Caco-2 (cell line): ENCODE data around the gene HTR1B. TPM values are rescaled to one million over a fixed set of nuclear protein-coding genes. Genes with fewer than 3 reads are reported as not detected.

Experiments
- BruUV-seq: library from RNA; stranded (reverse); fragments of 400-500 nt; replicated peaks from 2 replicates; lab custom pipeline; 2021; lab: Mats Ljungman, UMichigan
- CTCF ChIA-PET: fragments of 300-600 bp; sonication (Branson Sonifier 250); formaldehyde crosslinking; loops from one replicate; lab custom pipeline; 2022; ENCODE audit warnings: antibody characterized with exemption; lab: Charles Lee
- POLR2A ChIA-PET: fragments of 300-600 bp; sonication (Branson Sonifier 250); formaldehyde crosslinking; loops from one replicate; lab custom pipeline; 2022; ENCODE audit warnings: antibody characterized with exemption; lab: Charles Lee
- DNase-seq, 2 experiments: peaks; one replicate each; pipeline versions ENCODE4 v3.0.0 to v3.0.0-alpha.2; 2020 to 2022
- H3K27me3 ChIP-seq: replicated peaks from 2 replicates; pipeline ENCODE4 v1.6.0; 2011; ENCODE audit warnings: low read length; ENCODE audit not compliant: control insufficient read depth, insufficient read depth
- H3K36me3 ChIP-seq: 2 replicates; pipeline ENCODE4 v1.5.1; 2011; ENCODE audit warnings: low read length; ENCODE audit not compliant: control insufficient read depth, insufficient read depth
- H3K4me1 ChIP-seq: fragments of 250-450 bp; sonication (Bioruptor Pico); 2 replicates; pipeline ENCODE4 v1.5.1; 2020; ENCODE audit warnings: mild to moderate bottlenecking
- H3K4me3 ChIP-seq: 2 replicates; pipeline ENCODE4 v1.5.1; 2011; ENCODE audit warnings: low read depth, mild to moderate bottlenecking, control low read depth, low read length
- H3K9me3 ChIP-seq: fragments of 250-450 bp; sonication (Bioruptor Pico); 2 replicates; pipeline ENCODE4 v1.5.1; 2020; ENCODE audit warnings: mild to moderate bottlenecking, moderate library complexity
- H3K27ac Mint-ChIP-seq: one replicate; pipeline ENCODE4 v1.8.0; 2022; ENCODE audit warnings: mixed read lengths; ENCODE audit not compliant: unreplicated experiment
- H3K27me3 Mint-ChIP-seq: one replicate; pipeline ENCODE4 v1.8.0; 2022; ENCODE audit warnings: mixed read lengths; ENCODE audit not compliant: insufficient read depth, unreplicated experiment
- H3K36me3 Mint-ChIP-seq: one replicate; pipeline ENCODE4 v1.8.0; 2022; ENCODE audit warnings: mild to moderate bottlenecking, mixed read lengths; ENCODE audit not compliant: insufficient read depth, unreplicated experiment
- H3K4me1 Mint-ChIP-seq: one replicate; pipeline ENCODE4 v1.8.0; 2022; ENCODE audit warnings: low read depth, mixed read lengths; ENCODE audit not compliant: unreplicated experiment
- H3K4me3 Mint-ChIP-seq: one replicate; pipeline ENCODE4 v1.8.0; 2022; ENCODE audit warnings: mild to moderate bottlenecking, moderate library complexity, mixed read lengths; ENCODE audit not compliant: unreplicated experiment
- H3K9me3 Mint-ChIP-seq: one replicate; pipeline ENCODE4 v1.8.0; 2022; ENCODE audit warnings: mixed read lengths; ENCODE audit not compliant: unreplicated experiment
- intact Hi-C: fragments of 100-400 bp; cut with micrococcal nuclease; formaldehyde crosslinking; loops from one replicate; pipeline ENCODE4 v1.10.0; 2022; ENCODE audit not compliant: unreplicated experiment
- total RNA-seq: library from RNA; stranded (reverse); gene quantifications from 2 replicates; pipeline ENCODE4 v1.2.3, GENCODE V29; 2022
- TF ChIP-seq, protein P1 (sequence below), 2 experiments: fragments of 200-600 bp in 1 of 2; IDR thresholded peaks; 1 replicate in 1 of 2; 2 replicates in 1 of 2; pipeline versions ENCODE4 v1.5.1 to v1.8.0; 2011 to 2022; ENCODE audit warnings: antibody characterized with exemption in 1 of 2, control low read depth in 1 of 2, inconsistent platforms in 1 of 2, low read depth in 1 of 2, low read length in 1 of 2, mild to moderate bottlenecking in 1 of 2, moderate library complexity in 1 of 2; ENCODE audit not compliant: insufficient read depth in 1 of 2, severe bottlenecking in 1 of 2, unreplicated experiment in 1 of 2

Gene HTR1B
- total RNA-seq, 1 experiment from 2014 or later: not detected

DNA sequence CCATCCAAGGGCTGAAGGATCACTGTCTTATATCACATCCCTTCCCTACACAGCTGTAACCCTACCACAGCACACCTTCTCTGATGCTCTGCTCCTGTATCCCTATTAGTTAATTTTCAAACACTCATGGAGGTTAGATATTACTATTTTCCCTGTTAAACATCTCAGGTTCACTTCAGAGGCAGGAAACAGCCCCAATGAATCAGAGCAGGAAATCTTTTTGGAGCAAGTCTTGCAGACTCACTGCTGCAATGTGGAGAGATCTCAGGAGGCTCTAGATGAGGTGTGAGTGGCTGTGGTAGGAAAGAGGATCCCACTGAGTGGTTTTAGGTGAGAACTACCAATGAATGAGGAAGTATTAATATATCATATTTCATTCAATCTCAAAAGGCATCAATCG, 19.7 kb upstream of the HTR1B start:
- BruUV-seq: no TSS peak
- no peaks in the 10 kb centered on the region for H3K4me1 ChIP-seq
- Mint-ChIP-seq H3K4me3 (no peak overlapping the region), H3K9me3 (no peaks in the 10 kb centered on the region), H3K36me3 (no peaks in the 10 kb centered on the region), H3K27me3 (no peaks in the 10 kb centered on the region), H3K4me1 (no peaks in the 10 kb centered on the region), H3K27ac (no peak overlapping the region)
- intact Hi-C loops: no loop called here
- ChIA-PET POLR2A (no interaction called here), CTCF (no interaction called here)
- H3K4me3 ChIP-seq: no peak overlapping the region
- H3K36me3 ChIP-seq: no peaks in the 10 kb centered on the region
- H3K27me3 ChIP-seq: no peaks in the 10 kb centered on the region
- TF ChIP-seq, protein P1, sequence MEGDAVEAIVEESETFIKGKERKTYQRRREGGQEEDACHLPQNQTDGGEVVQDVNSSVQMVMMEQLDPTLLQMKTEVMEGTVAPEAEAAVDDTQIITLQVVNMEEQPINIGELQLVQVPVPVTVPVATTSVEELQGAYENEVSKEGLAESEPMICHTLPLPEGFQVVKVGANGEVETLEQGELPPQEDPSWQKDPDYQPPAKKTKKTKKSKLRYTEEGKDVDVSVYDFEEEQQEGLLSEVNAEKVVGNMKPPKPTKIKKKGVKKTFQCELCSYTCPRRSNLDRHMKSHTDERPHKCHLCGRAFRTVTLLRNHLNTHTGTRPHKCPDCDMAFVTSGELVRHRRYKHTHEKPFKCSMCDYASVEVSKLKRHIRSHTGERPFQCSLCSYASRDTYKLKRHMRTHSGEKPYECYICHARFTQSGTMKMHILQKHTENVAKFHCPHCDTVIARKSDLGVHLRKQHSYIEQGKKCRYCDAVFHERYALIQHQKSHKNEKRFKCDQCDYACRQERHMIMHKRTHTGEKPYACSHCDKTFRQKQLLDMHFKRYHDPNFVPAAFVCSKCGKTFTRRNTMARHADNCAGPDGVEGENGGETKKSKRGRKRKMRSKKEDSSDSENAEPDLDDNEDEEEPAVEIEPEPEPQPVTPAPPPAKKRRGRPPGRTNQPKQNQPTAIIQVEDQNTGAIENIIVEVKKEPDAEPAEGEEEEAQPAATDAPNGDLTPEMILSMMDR (IDR thresholded peaks at IDR 0.05; ENCODE audit: insufficient read depth in 1 of 2, low read depth in 1 of 2, low read length in 1 of 2, severe bottlenecking in 1 of 2, unreplicated experiment in 1 of 2): no peak
- DNase-seq: no peak
- no peaks in the 10 kb centered on the region for H3K9me3 ChIP-seq

DNA sequence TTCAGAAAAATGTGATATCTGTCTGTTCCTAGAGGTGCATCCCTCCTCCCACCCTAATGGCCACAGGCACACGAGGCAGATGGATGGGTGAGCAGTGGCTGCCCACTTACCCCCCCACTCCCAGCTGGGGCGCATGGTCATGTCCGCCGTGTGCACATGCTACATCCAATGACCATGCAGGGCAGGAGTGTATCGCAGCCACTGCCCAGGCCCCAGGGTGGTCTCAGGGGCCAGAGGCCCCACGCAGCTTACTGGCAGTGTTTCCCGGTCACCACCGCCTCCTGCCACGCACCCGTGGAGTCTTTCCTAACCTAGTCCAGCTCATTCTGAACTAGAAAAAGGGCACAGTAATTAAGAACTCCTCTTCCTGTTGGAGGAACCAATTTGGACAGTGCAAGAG, 11.7 kb upstream of the HTR1B start:
- BruUV-seq: no TSS peak
- Mint-ChIP-seq H3K9me3 (no peaks in the 10 kb centered on the region), H3K36me3 (no peaks in the 10 kb centered on the region), H3K27me3 (no peaks in the 10 kb centered on the region), H3K27ac (no peak overlapping the region), H3K4me3 (no peak overlapping the region), H3K4me1 (no peaks in the 10 kb centered on the region)
- H3K27me3 ChIP-seq: no peaks in the 10 kb centered on the region
- ChIA-PET CTCF (no interaction called here), POLR2A (no interaction called here)
- intact Hi-C loops: no loop called here
- H3K4me1 ChIP-seq: no peaks in the 10 kb centered on the region
- H3K36me3 ChIP-seq: no peaks in the 10 kb centered on the region
- no peak overlapping the region for H3K4me3 ChIP-seq
- DNase-seq: no peak
- TF ChIP-seq, protein P1 (IDR thresholded peaks at IDR 0.05; ENCODE audit: insufficient read depth in 1 of 2, low read depth in 1 of 2, low read length in 1 of 2, severe bottlenecking in 1 of 2, unreplicated experiment in 1 of 2): no peak
- H3K9me3 ChIP-seq: no peaks in the 10 kb centered on the region

DNA sequence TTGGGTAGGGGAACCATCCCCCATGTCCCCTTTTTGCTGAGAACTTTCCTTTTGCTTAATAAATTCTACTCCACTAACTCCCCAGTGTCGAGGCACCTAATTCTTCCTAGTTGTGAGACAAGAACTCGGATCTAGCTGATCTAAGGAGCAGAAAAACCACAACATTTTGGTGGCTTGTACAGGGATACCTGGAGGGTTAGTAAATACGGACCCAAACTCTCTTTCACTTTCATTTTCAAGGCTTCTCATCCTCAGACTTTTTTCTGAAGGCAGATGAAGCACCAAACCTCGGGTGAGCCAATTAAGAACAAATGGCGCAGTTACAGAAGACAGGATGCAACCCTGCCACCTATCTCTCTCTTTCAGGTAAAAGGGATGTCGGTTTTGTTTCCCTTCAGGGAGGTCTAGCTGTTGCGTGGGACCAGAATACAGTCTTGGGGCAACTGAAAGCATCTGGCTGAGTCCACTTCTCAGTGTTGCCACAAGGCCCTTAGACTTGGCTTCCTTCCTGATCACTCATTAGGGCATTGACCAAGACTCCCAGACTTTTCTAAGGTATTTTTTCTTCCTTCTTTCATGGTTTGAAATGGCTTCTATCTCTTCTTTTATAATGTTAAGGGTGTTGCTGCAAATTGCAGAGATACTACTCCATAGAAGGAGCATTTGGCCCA, 11.1 kb upstream of the HTR1B start:
- Mint-ChIP-seq H3K27me3 (no peaks in the 10 kb centered on the region), H3K27ac (no peak overlapping the region), H3K36me3 (no peaks in the 10 kb centered on the region), H3K4me3 (no peak overlapping the region), H3K4me1 (no peaks in the 10 kb centered on the region), H3K9me3 (no peaks in the 10 kb centered on the region)
- TF ChIP-seq, protein P1 (IDR thresholded peaks at IDR 0.05; ENCODE audit: insufficient read depth in 1 of 2, low read depth in 1 of 2, low read length in 1 of 2, severe bottlenecking in 1 of 2, unreplicated experiment in 1 of 2): no peak
- no peaks in the 10 kb centered on the region for H3K4me1 ChIP-seq
- H3K27me3 ChIP-seq: no peaks in the 10 kb centered on the region
- no TSS peak for BruUV-seq
- no peaks in the 10 kb centered on the region for H3K9me3 ChIP-seq
- CTCF ChIA-PET: no interaction called here
- intact Hi-C loops: no loop called here
- H3K4me3 ChIP-seq: no peak overlapping the region
- POLR2A ChIA-PET: no interaction called here
- no peak for DNase-seq
- H3K36me3 ChIP-seq: no peaks in the 10 kb centered on the region
